Endothelial cell (in vitro differentiated cells): ENCODE measurements around the gene MITF. TPM values are rescaled to one million over a fixed set of nuclear protein-coding genes. Genes with fewer than 3 reads are reported as not detected.
"Not testable (repeated sequence)": the region's sequence is repeated elsewhere in the genome, so short reads cannot be mapped to it uniquely, and the experiment has no call there.

ENCODE experiments used
- DNase-seq: peaks from one replicate; pipeline ENCODE4 v3.0.0; 2021; ENCODE audit warnings: low spot score
- H3K27ac Mint-ChIP-seq: one replicate; pipeline ENCODE4 v1.8.0; 2021; ENCODE audit warnings: mixed read lengths, inconsistent platforms; ENCODE audit not compliant: unreplicated experiment
- H3K27me3 Mint-ChIP-seq: one replicate; pipeline ENCODE4 v1.8.0; 2021; ENCODE audit warnings: mild to moderate bottlenecking, moderate library complexity, mixed read lengths, inconsistent platforms; ENCODE audit not compliant: unreplicated experiment
- H3K36me3 Mint-ChIP-seq: one replicate; pipeline ENCODE4 v1.8.0; 2021; ENCODE audit warnings: mild to moderate bottlenecking, low read depth, mixed read lengths, inconsistent platforms; ENCODE audit not compliant: unreplicated experiment
- H3K4me1 Mint-ChIP-seq: one replicate; pipeline ENCODE4 v1.8.0; 2021; ENCODE audit warnings: mild to moderate bottlenecking, mixed read lengths, inconsistent platforms; ENCODE audit not compliant: unreplicated experiment
- H3K4me3 Mint-ChIP-seq: one replicate; pipeline ENCODE4 v1.8.0; 2021; ENCODE audit warnings: mild to moderate bottlenecking, mixed read lengths, inconsistent platforms; ENCODE audit not compliant: unreplicated experiment
- H3K9me3 Mint-ChIP-seq: one replicate; pipeline ENCODE4 v1.8.0; 2021; ENCODE audit warnings: mixed read lengths, inconsistent platforms; ENCODE audit not compliant: unreplicated experiment
- CTCF ChIP-seq: fragments of 200-600 bp; sonication (generic); IDR thresholded peaks from one replicate; pipeline ENCODE4 v1.5.0; 2021; ENCODE audit warnings: antibody characterized with exemption; ENCODE audit not compliant: unreplicated experiment
- total RNA-seq: library from RNA; stranded (reverse); fragmentation: NEBNext Ultra II Directional; extraction: Animal tissue kit (Norgen Biotek cat#: 25700); gene quantifications from one replicate; pipeline ENCODE4 v1.2.1, GENCODE V29; 2021; ENCODE audit not compliant: unreplicated experiment

MITF gene
- total RNA-seq, 1 donor from 2014 or later: 1.7 TPM

DNA sequence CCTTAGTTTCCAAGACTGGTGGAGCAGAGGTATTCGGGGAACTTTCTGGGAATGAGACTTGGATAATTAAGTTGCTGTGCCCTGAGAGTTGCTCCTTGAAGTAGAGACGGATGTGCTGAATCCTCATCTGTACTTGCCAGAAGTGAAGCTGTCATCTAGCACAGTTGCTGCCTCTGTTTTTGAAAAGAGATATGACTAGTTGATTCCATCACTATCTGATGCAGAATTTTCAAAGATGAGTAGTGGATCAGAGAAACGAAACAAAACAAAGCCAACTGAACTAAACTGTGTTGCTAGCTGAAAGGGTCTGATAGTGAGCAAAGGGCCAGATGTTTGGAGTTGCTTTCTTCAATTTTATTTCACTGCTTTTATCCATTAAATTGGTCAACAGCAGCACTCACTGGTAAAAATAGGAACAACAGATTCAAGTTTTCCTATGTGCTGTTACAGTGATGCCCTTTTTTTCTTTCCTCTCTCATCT, 52.7 kb downstream of the MITF start:
- no peak for TF ChIP-seq CTCF
- Mint-ChIP-seq H3K36me3 (no peaks in the 10 kb centered on the region), H3K4me3 (no peak overlapping the region), H3K27ac (no peak overlapping the region), H3K4me1 (peaks cover 13% of the 10 kb centered on the region), H3K27me3 (no peaks in the 10 kb centered on the region), H3K9me3 (no peaks in the 10 kb centered on the region)
- DNase-seq: no peak

- not testable (repeated sequence) for H3K27ac Mint-ChIP-seq, H3K36me3 Mint-ChIP-seq, H3K4me3 Mint-ChIP-seq, DNase-seq, H3K9me3 Mint-ChIP-seq, H3K27me3 Mint-ChIP-seq
- peaks cover 22% of the 10 kb centered on the region for H3K4me1 Mint-ChIP-seq
Measured at GRCh38 chr3:69796126-69796525, 56.9 kb downstream of the MITF start.

DNA sequence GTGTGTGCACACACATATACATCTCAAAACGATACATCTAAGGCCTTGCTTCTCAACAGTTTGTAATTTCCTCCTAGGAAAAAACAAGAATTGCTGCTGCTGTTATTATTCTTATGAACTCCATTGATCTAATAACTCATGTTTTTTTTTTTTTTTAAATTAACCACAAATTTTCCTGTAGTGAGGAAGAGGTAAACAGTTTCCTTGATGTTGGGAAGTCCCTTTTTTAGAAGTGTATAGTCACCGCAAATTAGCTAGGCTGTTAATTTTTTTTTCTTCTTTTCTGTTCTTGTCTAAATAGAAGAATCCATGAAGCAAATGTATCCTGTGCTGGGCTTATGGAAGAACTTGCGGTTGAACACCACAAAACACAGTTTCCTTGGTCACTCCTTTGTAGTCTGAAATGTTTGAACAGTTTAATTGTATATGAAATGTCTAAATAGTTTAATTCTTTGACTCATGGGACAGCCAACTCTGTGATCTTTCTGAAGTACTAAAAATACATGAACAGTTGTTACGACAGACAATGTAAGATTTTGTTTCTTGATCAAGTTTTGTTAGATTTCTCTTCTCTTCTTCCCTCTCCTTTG, 64.5 kb downstream of the MITF start:
- Mint-ChIP-seq H3K9me3 (no peaks in the 10 kb centered on the region), H3K36me3 (no peaks in the 10 kb centered on the region), H3K27ac (no peak overlapping the region), H3K4me1 (peaks cover 19% of the 10 kb centered on the region), H3K27me3 (no peaks in the 10 kb centered on the region), H3K4me3 (no peak overlapping the region)
- no peak for TF ChIP-seq CTCF
- no peak for DNase-seq

- Mint-ChIP-seq H3K36me3 (no peaks in the 10 kb centered on the region), H3K27me3 (no peaks in the 10 kb centered on the region), H3K4me1 (peaks cover 10% of the 10 kb centered on the region), H3K9me3 (no peaks in the 10 kb centered on the region), H3K4me3 (no peak overlapping the region), H3K27ac (no peak overlapping the region)
- no peak for DNase-seq
- no peak for TF ChIP-seq CTCF
Measured at GRCh38 chr3:69805491-69805890, 66.2 kb downstream of the MITF start.

- Mint-ChIP-seq H3K9me3 (no peaks in the 10 kb centered on the region), H3K4me3 (no peak overlapping the region), H3K4me1 (peaks cover 10% of the 10 kb centered on the region), H3K27ac (no peak overlapping the region), H3K27me3 (no peaks in the 10 kb centered on the region), H3K36me3 (no peaks in the 10 kb centered on the region)
- TF ChIP-seq CTCF: no peak
- DNase-seq: no peak
Measured at GRCh38 chr3:69806735-69807438, 67.6 kb downstream of the MITF start.
